Activated naive CD8-positive, alpha-beta T cell treated with anti-CD3 and anti-CD28 coated beads, Interleukin-2, amount 10 ng/mL, durations not matched to agents 7 days and 5 days (primary cell): ENCODE measurements around the gene KIF2C. TPM values are rescaled to one million over a fixed set of nuclear protein-coding genes. Genes with fewer than 3 reads are reported as not detected.
"Not testable (repeated sequence)": the region's sequence is repeated elsewhere in the genome, so short reads cannot be mapped to it uniquely, and the experiment has no call there.

ENCODE experiments used
- ATAC-seq: fragments of 150-1000 bp; cut with Tn5 transposase; one replicate; pipeline ENCODE4 v1.10.0; 2021; ENCODE audit warnings: low read depth, moderate library complexity
- POLR2A ChIA-PET: fragments of 350-600 bp; sonication (Branson Sonifier 250); formaldehyde crosslinking; loops from one replicate; lab custom pipeline; 2021; ENCODE audit warnings: antibody characterized with exemption; lab: Charles Lee
- DNase-seq: peaks from one replicate; pipeline ENCODE4 v3.0.0; 2021
- H3K27ac Mint-ChIP-seq: one replicate; pipeline ENCODE4 v1.8.0; 2022; ENCODE audit warnings: mild to moderate bottlenecking, mixed read lengths
- H3K27me3 Mint-ChIP-seq: one replicate; pipeline ENCODE4 v1.8.0; 2022; ENCODE audit warnings: mild to moderate bottlenecking, moderate library complexity, mixed read lengths
- H3K36me3 Mint-ChIP-seq: one replicate; pipeline ENCODE4 v1.8.0; 2021; ENCODE audit warnings: mild to moderate bottlenecking, mixed read lengths
- H3K4me1 Mint-ChIP-seq: one replicate; pipeline ENCODE4 v1.8.0; 2021; ENCODE audit warnings: mixed read lengths
- H3K4me3 Mint-ChIP-seq: one replicate; pipeline ENCODE4 v1.8.0; 2022; ENCODE audit warnings: mild to moderate bottlenecking, moderate library complexity, mixed read lengths
- H3K9me3 Mint-ChIP-seq: one replicate; pipeline ENCODE4 v1.8.0; 2021; ENCODE audit warnings: mixed read lengths
- total RNA-seq, 2 experiments: library from RNA; stranded (reverse); gene quantifications; one replicate each; pipeline ENCODE4 v1.2.3, GENCODE V29; 2021

The KIF2C gene
- total RNA-seq, 2 experiments from 2014 or later = 76.5 to 87.7 TPM

GRCh38 chr1:44721485-44722361 is 17.9 kb upstream of the KIF2C start:
- POLR2A ChIA-PET = interaction anchor here (0.5 to 11.5 kb wide), 67 partner anchors 9 to 1343 kb away, joined by 3 to 500 read pairs (median 5); partner anchors contain the start of genes AKR1A1, ARMH1, BEST4 and BTBD19
- Mint-ChIP-seq H3K4me3 (peak overlapping the region; percentile 61), H3K4me1 (peaks cover 60% of the 10 kb centered on the region), H3K27me3 (no peaks in the 10 kb centered on the region), H3K9me3 (no peaks in the 10 kb centered on the region), H3K36me3 (peaks cover 9% of the 10 kb centered on the region), H3K27ac (peak overlapping the region; percentile 94)
- ATAC-seq (peak; percentile 89), DNase-seq (peak; percentile 65)

DNA sequence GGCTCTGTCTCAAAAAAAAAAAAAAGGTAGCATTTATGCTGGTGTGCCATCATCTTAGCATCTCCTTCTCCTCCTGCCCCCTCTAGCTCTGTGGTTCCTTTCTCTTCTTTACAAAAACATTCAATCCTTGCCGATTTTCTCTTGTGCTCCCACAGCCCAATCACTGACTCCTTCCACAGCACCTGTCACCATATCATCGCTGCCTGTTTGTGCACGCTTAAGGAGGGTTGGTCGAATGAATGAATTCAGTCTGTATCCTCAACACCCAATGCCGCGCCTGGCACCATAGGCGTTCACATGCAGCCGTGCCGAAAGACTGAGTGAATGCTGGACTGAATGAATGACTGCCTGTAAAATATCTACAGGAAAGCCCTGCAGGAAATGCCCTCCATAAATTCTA is 16.6 kb upstream of the KIF2C start:
- POLR2A ChIA-PET = interaction anchor here (0.6 to 11.5 kb wide), 13 partner anchors 10 to 768 kb away, joined by 3 to 500 read pairs (median 11); partner anchors contain the start of genes BTBD19, DYNLT4, EIF2B3 and HECTD3
- peak overlapping the region; percentile 95 for H3K27ac Mint-ChIP-seq
- H3K36me3 Mint-ChIP-seq = peaks cover 9% of the 10 kb centered on the region
- H3K4me1 Mint-ChIP-seq = peaks cover 58% of the 10 kb centered on the region
- no peaks in the 10 kb centered on the region for H3K9me3 Mint-ChIP-seq
- DNase-seq = no peak
- no peaks in the 10 kb centered on the region for H3K27me3 Mint-ChIP-seq
- peak overlapping the region; percentile 84 for H3K4me3 Mint-ChIP-seq
- no peak for ATAC-seq

- Mint-ChIP-seq H3K9me3 (no peaks in the 10 kb centered on the region), H3K4me1 (peaks cover 57% of the 10 kb centered on the region), H3K4me3 (peak overlapping the region; percentile 84), H3K27me3 (no peaks in the 10 kb centered on the region), H3K36me3 (peaks cover 9% of the 10 kb centered on the region), H3K27ac (peak overlapping the region; percentile 95)
- ATAC-seq = peak; percentile 6
- DNase-seq = peak; percentile 56
- POLR2A ChIA-PET = interaction anchor here (0.6 to 11.5 kb wide), 12 partner anchors 9 to 288 kb away, joined by 3 to 500 read pairs (median 10); partner anchors contain the start of genes BTBD19, DYNLT4, EIF2B3 and HECTD3
These were observed 15.9 kb upstream of the KIF2C start for GRCh38 chr1:44723496-44724295.

DNA sequence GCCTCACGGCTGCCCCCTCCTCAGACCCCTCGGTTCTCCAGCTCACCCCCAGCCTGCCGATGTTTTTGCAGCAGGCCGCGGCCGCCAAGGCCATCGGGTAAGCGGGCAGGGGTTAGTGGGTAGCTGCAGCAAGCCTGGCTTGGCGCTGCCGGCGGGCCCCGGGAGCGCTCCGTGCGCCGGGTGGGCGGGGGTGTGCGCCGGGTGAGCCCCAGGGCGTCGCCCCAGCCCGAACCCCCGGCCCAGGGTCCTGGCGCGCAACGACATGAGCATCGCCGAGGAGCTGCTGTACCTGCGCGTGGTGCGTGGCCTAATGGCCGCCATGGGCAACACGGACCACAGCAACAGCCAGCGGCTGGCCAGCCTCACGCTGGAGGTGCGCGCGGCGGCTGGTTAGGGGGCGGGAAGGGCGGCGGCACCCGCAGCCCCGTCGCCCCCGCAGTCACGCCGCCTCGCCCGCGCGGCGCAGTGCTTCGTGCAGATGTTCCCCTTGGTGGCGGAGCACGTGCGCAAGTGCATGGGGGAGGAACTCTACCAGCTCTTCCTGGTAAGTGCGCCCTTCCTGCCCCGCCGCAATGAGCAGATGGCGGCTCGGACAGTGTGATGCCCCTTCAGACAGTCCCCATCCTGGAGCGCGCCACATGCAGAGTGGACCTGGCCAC is 15.2 kb upstream of the KIF2C start:
- DNase-seq (no peak), ATAC-seq (no peak)
- POLR2A ChIA-PET = interaction anchor here (1.0 to 11.5 kb wide), 7 partner anchors 8 to 96 kb away, joined by 3 to 500 read pairs (median 65); partner anchors contain the start of genes ARMH1, BTBD19, DYNLT4 and PLK3

GRCh38 chr1:44724955-44725698 is 14.5 kb upstream of the KIF2C start:
- ATAC-seq (no peak), DNase-seq (no peak)
- Mint-ChIP-seq H3K27ac (peak overlapping the region; percentile 83), H3K36me3 (peaks cover 9% of the 10 kb centered on the region), H3K9me3 (no peaks in the 10 kb centered on the region), H3K4me1 (peaks cover 54% of the 10 kb centered on the region), H3K27me3 (no peaks in the 10 kb centered on the region), H3K4me3 (peak overlapping the region; percentile 71)
- POLR2A ChIA-PET = interaction anchor here (1.0 to 11.5 kb wide), 5 partner anchors 8 to 95 kb away, joined by 3 to 500 read pairs (median 65); partner anchors contain the start of genes ARMH1, RNU5D-1, RPS8 and TMEM53

More for the DNA sequence above, 15.2 kb upstream of the KIF2C start:
- peaks cover 55% of the 10 kb centered on the region for H3K4me1 Mint-ChIP-seq
- peak overlapping the region; percentile 84 for H3K4me3 Mint-ChIP-seq
- peak overlapping the region; percentile 83 for H3K27ac Mint-ChIP-seq
- no peaks in the 10 kb centered on the region for H3K27me3 Mint-ChIP-seq
- peaks cover 9% of the 10 kb centered on the region for H3K36me3 Mint-ChIP-seq
- no peaks in the 10 kb centered on the region for H3K9me3 Mint-ChIP-seq

DNA sequence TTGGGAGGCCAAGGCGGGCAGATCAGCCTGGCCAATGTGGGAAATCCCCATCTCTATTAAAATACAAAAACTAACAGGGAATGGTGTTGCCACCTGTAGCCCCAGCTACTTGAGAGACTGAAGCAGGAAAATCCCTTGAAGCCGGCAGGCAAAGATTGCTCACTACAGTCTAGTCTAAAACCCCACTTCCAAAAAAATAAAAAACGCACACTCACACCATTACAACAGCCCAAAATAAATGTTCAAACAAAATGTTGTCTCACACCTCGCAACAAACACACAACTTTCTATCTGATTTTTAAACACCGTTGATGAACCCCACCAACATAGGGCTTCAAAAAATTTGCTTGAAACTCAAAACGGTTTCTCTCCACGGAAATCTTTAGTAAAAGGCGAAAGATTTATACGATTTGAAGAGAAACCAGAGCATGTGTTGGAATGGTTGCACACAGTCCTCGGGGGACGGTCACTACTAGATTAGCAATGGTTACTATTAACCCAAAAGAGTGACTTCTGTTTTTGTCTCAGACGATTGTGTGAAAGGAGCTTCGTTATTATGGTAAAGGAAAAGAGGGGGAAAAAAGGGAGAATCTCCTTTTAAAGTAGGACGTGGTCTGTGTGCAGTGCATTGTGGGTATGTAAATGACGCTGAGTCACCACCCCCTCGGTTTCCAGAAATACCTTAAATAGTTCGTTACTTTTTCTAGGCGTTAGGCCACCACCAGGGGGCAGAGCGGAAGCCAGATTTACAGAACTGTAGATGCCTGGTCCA is 8.7 kb upstream of the KIF2C start, which contains the start of gene RNU5D-1:
RNU5D-1 (minus strand) TSS at position 430 of the 772 bp plus-strand sequence.
- ATAC-seq = peak; percentile 84
- Mint-ChIP-seq H3K9me3 (no peaks in the 10 kb centered on the region), H3K36me3 (no peaks in the 10 kb centered on the region), H3K27ac (peak within 1 kb of the TSS; percentile 99), H3K4me1 (peaks cover 33% of the 10 kb centered on the region), H3K27me3 (no peaks in the 10 kb centered on the region), H3K4me3 (peak within 1 kb of the TSS; percentile 80)
- DNase-seq = peak; percentile 91
- POLR2A ChIA-PET = interaction anchor here (0.6 to 8.1 kb wide), 45 partner anchors 11 to 955 kb away, joined by 3 to 500 read pairs (median 8); partner anchors contain the start of genes BEST4, BTBD19, DYNLT4 and GPBP1L1

DNA sequence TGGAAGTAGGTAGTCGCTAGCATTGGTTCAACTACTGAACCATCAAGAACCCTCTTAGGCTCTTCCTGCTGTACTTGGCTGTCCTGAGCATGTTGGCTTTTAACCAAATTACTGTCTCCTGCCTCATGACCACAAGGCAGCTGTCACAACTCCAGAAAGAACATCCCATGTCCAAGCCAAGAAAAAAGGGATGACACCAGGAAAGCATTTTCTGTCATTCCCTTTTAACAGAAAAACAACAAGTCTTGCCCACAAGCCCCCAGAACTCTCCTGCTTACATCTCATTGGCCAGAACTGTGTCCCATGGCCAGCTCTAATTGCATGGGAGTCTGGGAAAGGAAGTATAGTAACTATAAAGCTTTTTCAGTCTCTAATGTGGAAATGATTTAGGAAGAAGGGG is 6.3 kb upstream of the KIF2C start:
- Mint-ChIP-seq H3K9me3 (no peaks in the 10 kb centered on the region), H3K4me1 (peaks cover 21% of the 10 kb centered on the region), H3K27me3 (no peaks in the 10 kb centered on the region), H3K27ac (no peak overlapping the region), H3K36me3 (no peaks in the 10 kb centered on the region), H3K4me3 (no peak overlapping the region)
- DNase-seq (no peak), ATAC-seq (no peak)
- POLR2A ChIA-PET = interaction anchor here (1.1 to 8.1 kb wide), 6 partner anchors 9 to 87 kb away, joined by 3 to 500 read pairs (median 74); partner anchors contain the start of genes BTBD19, DYNLT4 and KIF2C

- DNase-seq (no peak), ATAC-seq (no peak)
- Mint-ChIP-seq H3K4me3 (no peak overlapping the region), H3K27ac (no peak overlapping the region), H3K9me3 (no peaks in the 10 kb centered on the region), H3K4me1 (peaks cover 21% of the 10 kb centered on the region), H3K36me3 (no peaks in the 10 kb centered on the region), H3K27me3 (no peaks in the 10 kb centered on the region)
- POLR2A ChIA-PET = interaction anchor here (1.1 to 8.1 kb wide), 4 partner anchors 14 to 86 kb away, joined by 3 to 500 read pairs (median 66); no protein-coding TSS in a partner anchor
These were observed 5.9 kb upstream of the KIF2C start for GRCh38 chr1:44733784-44734183.

DNA sequence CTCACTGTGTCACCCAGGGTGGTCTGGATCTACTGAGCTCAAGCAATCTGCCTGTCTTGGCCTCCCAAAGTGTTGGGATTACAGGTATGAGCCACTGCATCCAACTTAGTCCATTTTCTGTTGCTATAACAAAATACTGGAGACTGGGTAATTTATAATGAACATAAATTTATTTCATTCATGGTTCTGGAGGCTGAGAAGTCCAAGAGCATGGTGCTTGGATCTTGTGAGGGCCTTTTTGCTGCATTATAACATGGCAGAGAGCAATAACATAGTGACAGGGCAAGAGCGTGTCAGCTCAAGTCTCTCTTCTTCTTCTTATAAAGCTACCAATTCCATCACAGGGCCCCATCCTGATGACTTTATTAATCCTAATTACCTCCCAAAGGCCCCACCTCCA is 3.6 kb upstream of the KIF2C start:
- peaks cover 21% of the 10 kb centered on the region for H3K4me1 Mint-ChIP-seq
- H3K36me3 Mint-ChIP-seq = peaks cover 8% of the 10 kb centered on the region
- no peak for ATAC-seq
- H3K27me3 Mint-ChIP-seq = no peaks in the 10 kb centered on the region
- no peak overlapping the region for H3K4me3 Mint-ChIP-seq
- POLR2A ChIA-PET = interaction anchor here (1.0 to 8.1 kb wide), 2 partner anchors 16 to 49 kb away, joined by 3 to 500 read pairs; no protein-coding TSS in a partner anchor
- H3K9me3 Mint-ChIP-seq = no peaks in the 10 kb centered on the region
- H3K27ac Mint-ChIP-seq = no peak overlapping the region
- no peak for DNase-seq

GRCh38 chr1:44738953-44739306 is 707 bp upstream of the KIF2C start:
- Mint-ChIP-seq H3K36me3 (peaks cover 15% of the 10 kb centered on the region), H3K27ac (peak overlapping the region; percentile 91), H3K4me1 (peaks cover 26% of the 10 kb centered on the region), H3K4me3 (peak overlapping the region; percentile 98)
- ATAC-seq, H3K9me3 Mint-ChIP-seq, DNase-seq, H3K27me3 Mint-ChIP-seq: not testable (repeated sequence)
- POLR2A ChIA-PET = interaction anchor here (0.6 to 6.5 kb wide), 2 partner anchors 8 to 17 kb away, joined by 5 to 73 read pairs; partner anchors contain the start of gene RNU5D-1

GRCh38 chr1:44740179-44740617 is 561 bp downstream of the KIF2C start:
- Mint-ChIP-seq H3K9me3 (no peaks in the 10 kb centered on the region), H3K27me3 (no peaks in the 10 kb centered on the region), H3K4me1 (peaks cover 35% of the 10 kb centered on the region), H3K36me3 (peaks cover 23% of the 10 kb centered on the region), H3K4me3 (peak overlapping the region; percentile 98), H3K27ac (peak overlapping the region; percentile 91)
- no peak for DNase-seq
- POLR2A ChIA-PET = interaction anchor here (0.7 to 6.5 kb wide), 8 partner anchors 9 to 562 kb away, joined by 3 to 73 read pairs (median 4); partner anchors contain the start of genes RNU5D-1 and RPS8
- ATAC-seq = no peak
